HG02852 (cell line): Measurements from ENCODE around the gene DACT1.
"Not testable (repeated sequence)": the region's sequence is repeated elsewhere in the genome, so short reads cannot be mapped to it uniquely, and the experiment has no call there.

Experiments
- ATAC-seq: cut with Tn5 transposase; IDR thresholded peaks from one replicate; pipeline ENCODE4 v1.9.1; 2021; ENCODE audit warnings: mild to moderate bottlenecking, moderate library complexity; ENCODE audit not compliant: unreplicated experiment

Gene DACT1, protein sequence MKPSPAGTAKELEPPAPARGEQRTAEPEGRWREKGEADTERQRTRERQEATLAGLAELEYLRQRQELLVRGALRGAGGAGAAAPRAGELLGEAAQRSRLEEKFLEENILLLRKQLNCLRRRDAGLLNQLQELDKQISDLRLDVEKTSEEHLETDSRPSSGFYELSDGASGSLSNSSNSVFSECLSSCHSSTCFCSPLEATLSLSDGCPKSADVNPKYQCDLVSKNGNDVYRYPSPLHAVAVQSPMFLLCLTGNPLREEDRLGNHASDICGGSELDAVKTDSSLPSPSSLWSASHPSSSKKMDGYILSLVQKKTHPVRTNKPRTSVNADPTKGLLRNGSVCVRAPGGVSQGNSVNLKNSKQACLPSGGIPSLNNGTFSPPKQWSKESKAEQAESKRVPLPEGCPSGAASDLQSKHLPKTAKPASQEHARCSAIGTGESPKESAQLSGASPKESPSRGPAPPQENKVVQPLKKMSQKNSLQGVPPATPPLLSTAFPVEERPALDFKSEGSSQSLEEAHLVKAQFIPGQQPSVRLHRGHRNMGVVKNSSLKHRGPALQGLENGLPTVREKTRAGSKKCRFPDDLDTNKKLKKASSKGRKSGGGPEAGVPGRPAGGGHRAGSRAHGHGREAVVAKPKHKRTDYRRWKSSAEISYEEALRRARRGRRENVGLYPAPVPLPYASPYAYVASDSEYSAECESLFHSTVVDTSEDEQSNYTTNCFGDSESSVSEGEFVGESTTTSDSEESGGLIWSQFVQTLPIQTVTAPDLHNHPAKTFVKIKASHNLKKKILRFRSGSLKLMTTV

DNA sequence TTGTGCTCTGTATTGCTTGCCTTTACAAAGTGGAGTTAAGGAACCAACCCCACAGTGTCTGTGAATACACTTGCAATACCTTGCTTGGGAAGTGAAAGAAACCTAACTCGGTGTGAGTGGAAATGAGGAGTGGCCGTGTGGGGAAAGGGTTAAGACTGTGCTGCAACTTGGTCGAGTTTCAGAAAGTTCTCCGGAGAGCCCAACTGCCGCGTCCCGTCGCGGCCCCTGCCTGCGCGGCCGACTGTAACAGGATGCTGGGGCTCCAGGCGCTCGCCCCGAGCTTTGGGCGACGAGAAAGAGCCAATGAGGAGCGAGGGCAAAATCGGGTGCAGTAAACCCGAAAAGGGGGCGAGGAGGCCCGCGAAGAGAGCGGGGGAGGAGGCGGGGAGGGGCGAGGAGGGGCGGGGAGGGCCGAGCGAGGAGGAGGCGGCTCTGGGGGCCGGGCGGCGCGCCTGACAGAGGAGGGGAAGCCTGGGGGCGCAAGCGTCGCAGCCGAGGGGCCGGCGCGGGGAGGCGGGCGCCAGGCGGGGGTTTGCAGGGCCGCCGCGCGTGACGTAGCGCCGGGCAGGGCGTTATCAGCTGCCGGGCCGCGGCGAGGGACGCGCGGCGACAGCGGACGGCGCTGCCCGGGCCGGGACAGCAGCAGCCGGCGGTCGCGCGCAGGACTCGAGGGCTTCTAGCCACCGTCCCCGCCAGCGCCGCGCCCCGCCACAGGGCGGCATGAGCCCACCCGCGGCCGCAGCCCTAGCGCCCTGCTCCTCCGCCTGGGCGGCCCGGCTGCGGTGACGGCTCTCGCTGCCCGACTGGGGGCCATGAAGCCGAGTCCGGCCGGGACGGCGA is at the start of gene DACT1:
DACT1 (plus strand) TSS at position 572 of the 840 bp plus-strand sequence; CDS start at position 813, 241 bp downstream.
- peak; percentile 48 for ATAC-seq

DNA sequence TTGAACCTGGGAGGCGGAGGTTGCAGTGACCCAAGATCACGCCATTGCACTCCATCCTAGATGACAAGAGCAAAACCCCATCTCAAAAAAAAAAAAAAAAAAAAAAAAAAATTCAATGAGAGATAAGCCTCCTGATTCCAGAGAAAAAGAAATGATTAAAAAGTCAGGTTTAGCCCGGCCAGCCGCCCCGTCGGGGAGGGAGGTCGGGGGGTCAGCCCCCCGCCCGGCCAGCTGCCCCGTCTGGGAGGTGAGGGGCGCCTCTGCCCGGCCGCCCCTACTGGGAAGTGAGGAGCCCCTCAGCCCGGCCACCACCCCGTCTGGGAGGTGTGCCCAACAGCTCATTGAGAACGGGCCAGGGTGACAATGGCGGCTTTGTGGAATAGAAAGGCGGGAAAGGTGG is 49.4 kb upstream of the DACT1 start:
- not testable (repeated sequence) for ATAC-seq

DNA sequence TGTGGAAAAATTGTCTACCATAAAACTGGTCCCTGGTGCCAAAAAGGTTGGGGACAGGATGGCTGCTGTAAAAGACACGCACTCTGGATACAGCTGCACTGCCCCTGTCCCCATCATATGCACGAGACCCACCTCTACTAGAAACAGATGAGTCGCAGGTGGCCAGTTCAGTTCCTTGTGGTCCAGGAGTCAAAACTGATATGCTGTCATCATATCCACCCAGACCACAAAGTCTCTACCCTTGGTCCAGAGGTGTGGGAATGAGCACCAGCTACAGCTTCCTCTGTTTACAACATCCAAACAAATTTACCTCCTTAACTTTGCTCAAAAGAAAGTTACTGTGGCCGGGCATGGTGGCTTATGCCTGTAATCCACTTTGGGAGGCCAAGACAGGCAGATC is 43.8 kb upstream of the DACT1 start:
- ATAC-seq: no peak

DNA sequence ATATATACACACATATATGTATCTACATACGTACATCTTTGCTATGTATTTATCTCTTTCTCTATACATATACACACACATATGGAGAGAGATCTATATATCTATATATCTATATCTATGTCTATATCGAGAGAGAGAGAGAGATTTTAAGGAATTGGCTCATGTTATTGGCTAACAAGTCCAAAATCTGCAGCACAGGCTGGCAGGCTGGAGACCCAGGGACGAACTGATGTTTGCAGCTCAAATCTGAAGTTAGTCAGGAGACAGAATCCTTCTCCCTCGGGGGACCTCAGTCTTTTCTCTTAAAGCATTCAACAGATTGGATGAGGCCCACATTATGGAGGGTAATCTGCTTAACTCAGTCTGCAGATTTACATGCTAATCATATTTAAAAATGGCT is 40.7 kb upstream of the DACT1 start:
- ATAC-seq: no peak

DNA sequence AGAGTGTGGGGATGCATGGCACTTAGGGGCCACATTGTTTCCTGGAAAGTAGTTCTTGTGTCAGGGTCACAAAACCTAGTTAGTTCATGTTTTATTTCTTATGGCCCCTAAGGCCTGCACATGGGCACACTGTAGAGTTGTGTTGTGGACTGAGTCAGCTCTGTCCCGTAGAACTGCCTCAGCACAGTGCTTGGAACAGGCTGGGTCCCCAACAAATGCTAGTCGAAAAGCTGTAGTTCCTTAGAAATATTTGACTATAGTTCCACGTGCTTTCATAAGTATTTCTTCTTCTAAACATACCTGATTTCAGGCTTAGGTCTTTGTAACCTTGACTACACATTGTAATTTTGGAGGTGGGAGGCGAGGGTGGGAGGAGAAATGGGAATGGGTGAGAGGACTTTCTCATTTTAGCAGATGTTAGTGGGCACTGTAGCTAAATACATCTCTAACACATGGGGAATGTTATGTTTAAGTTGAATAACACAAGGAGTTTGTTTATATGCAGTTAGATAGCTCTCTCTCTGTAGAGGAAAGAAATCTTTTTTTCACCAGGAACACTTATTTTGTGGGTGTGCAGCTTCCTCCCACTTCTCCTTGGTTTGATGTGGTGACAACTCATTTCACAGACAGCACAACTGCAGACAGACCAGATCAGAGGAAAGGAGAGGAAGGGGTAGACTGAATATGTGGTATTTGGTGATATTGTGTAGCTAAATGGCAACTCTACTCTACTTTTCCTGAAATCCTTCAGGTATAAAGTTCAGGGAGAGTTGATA is 39.5 kb upstream of the DACT1 start:
- no peak for ATAC-seq

DNA sequence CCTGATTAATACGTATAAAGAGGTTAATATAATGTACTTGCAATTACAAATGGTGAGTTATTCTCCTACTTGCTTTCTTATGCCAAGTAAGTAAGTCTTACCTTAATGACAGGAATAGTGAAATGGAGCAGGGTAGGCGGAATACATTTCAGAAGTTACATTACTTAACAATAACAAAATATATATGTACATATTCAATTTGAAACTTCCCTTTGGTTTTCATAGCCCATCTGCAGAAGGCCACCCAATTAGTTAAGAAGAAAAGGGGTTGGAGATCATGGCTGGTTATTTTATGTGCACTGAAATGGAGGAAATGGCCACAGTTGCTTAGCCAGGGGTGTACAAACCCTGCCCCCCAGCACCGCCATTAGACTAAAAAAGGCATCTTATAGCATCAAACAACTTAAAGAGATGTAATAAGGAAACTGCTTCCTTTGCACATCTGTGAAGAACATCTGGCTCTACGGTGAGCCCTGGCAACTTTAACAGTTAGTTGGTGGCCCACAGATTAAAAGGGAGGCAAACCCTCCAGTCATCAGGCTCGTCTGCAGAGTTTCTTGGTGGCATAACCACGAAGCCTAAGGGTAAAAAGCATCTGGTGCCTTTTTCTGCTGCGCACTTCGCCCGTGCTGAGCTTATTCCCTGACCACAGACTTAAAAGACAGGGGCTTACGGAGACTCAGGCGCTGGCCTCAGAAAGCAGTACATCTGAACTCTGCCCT is 38.8 kb upstream of the DACT1 start:
- no peak for ATAC-seq

DNA sequence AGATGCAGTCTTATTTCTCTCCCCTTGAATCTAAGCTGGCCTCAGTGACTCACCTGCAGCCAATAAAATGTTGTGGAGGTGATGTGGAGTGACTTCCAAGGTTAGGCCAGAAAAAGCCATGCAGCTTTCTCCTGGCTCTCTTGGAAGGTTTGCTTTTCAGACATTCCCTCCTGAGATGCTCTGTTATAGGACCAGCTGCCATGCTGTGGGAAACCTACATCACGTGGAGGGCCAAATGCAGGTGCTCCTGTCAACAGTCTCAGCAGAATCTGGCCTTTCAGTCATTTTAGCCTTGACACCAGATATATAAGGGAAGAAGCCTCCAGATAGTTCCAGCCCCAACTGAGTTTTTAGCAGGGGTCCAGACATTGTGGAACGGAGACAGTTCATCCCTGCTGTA is 38.1 kb upstream of the DACT1 start:
- no peak for ATAC-seq

DNA sequence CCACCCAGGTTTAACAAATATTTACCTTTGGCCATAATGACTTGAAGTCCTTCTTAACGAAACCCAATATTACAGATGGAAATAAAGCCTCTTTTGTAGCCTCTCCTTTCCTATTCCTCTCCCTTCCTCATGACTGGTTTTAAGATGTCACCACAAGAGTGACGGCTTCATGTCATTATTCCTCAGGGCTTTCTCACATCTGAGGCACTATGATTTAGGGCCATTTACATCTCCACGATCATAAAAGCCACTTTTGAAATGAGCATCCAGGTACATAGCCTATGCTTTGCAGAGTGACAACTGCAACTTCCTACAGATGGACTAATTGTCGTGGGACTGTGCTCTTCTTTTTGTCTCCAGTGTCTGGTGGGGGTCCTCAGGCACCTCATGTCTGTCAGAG is 32.3 kb upstream of the DACT1 start:
- no peak for ATAC-seq

DNA sequence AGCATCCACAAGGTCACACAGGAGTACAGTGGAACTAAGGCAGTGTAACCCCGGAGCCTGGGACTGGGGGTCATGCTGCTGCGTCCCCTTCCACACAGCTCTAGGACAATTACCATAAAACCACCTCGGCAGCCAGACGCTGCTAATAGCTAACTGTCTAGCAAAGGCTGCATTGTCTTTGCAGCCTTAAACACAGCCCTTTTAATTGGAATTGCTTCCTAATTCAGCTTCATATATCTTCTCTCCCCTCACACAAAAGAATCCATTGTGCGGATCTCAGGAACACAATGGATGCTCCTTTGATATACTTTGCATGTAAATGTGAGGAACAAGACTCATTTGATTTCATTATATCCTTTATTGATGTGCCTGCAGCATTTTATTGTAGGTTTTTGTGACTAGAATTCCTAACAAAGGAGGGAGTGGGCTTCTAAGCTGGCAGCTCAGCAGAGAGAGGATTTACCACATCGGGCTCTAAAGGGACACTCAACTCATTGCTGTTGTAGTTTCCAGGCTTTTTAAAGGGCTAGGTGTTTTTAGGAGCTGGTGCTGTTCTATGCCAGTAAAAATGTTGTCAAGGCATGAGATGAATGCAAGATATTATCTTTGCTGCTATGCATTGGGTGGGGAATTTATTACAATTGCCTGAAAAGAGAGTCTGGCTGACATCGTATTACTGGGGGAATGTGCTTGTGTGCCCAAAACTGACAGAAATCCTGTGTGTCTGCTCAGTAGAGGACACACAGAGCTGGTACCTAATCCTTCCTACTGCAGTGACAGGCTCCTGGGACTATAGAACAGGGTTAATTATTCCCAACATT is 30.4 kb upstream of the DACT1 start:
- ATAC-seq: no peak

DNA sequence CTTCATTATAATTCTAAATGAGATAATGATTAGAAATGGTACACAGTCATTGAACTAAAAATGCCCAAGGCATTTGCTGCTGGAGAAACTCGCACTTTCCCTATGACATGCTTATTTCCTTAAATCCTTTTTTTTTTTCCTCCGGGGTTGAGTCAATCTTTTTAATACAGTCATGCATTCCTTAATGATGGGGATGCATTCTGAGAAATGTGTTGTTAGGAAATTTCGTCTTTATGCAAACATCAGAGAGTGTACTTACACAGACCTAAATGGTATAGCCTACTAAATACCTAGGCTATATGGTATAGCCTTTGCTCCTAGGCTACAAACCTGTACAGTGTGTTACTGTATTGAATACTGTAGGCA is 29.8 kb upstream of the DACT1 start:
- ATAC-seq: no peak

DNA sequence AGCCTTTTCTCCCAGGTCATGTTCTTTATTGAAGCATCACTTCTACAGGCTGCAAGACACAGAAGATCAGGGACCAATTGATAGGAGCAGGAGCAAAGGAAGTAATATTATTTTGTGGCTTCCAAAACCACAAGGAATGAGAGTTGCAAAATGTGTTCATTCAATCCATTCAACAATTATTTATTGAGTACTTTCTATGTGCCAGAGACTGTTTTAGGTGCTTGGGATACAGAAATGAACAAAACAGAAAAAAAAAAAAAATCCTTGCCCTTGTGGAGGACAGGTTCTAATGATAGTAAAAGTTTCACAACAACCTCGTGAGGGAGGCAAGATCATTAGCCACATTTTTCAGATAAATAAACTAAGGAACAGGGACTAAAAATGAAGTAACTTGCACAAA is 20.1 kb upstream of the DACT1 start:
- ATAC-seq: no peak

DNA sequence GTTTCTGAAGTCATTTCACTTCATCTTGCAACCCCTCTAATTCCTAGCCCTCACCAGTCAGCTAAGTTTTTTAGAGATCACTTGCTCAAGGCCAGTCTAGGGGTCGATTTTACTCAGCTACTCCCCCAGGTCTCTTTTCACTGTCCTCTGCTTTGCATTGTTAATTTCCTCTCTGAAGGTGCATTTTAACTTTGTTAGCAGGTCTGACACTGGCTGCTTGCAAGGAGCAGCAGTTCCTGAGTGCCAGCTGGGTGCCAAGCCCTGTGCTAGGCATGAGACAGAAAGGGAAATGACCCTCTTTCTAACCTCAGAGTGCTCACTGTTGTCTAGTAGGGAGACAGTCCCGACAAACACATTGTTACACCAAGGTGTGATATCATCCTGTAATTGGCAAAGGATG is 17.8 kb upstream of the DACT1 start:
- ATAC-seq: no peak

DNA sequence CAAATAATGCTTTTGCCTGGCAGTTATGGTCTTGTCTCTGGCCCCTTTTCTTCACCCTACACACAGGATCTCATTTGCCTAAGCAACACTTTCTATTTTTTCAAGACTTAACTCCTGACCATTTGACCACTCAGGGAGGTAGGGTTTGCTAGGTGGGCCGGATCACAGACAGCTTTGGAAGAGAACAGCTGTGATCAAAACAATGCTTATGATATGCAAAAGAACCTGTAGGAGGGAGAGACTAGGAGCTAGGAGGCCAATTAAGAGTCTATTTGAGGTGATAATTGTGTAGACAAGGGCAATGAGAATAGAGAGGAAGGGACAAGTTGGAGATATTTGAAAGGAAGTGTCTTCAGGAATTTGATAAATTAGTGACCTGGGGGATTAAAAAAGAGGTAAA is 12.3 kb upstream of the DACT1 start:
- ATAC-seq: no peak

DNA sequence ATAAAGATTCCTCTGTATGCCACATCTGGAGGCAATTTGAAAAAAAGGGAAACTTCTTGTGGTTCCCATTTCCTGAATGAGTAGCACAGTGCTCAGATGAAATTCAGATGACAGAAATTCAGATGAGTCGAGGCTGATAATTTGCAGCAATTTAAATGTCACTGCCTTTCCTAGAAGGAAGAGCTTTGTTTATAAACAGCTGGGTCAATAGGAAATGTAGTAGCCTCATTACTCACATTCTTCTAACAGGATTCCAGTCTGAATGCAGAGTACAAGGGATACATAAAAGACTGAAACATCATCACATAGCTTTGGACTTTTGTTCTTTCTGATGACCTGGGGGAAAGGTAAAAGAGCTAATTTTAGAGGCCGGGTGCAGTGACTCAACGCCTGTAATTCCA is 11.3 kb upstream of the DACT1 start:
- ATAC-seq: no peak

DNA sequence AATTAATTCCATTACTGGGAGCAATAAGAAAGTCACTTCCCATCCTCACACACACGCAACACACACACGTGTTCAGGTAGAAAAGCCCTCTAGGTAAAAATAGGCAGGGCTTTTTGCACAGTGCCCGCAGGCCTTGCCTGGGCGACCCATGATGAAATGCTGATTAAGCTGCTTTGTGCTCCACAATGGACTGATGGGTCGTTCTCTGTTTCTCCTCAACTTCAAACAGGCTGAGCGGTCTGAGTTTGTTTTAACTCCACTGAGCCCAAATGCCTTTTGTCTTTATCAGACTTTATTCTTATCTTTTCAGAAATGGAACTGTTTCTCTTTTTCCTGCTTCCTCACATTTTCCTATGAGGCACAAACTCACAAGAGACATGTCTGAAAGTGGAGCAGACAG is 9.4 kb upstream of the DACT1 start:
- no peak for ATAC-seq

DNA sequence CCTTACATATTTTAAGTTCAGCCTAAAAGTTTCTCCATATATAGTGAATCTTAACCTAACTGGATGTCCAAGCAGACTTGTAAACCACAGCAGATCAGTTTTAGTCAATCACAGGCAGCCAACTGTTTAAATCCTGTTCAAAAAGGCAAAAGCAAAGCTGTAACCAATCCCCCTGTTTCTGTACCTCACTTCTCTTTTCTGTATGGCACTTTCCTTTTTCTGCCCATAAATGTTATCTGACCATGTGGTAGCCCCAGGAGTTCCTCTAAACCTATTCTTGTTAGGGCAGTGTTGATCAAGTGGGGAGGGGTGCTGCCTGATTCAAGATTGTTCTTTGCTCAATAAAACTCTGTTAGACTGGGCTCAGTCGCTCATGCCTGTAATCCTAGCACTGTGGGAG is 8.5 kb upstream of the DACT1 start:
- no peak for ATAC-seq

DNA sequence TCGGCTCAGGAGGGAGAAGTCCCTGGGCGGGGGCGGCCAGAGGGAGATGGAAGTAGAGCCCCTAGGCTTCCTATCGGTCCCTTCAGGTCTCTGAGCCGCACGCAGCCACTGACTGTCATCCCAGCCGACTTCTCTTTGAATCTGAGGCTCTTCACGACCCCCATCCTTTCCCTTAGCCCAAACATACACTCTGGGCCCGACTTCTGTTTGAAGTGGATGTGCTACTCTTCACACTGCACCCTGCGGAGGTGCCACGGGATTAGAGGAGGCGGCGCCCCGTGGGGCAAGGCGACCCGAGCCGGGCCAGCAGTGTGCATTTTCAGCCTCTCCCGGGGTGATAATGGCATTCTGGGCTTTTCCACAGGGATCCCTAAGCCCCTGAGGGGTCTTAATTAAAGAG is 6.0 kb upstream of the DACT1 start:
- no peak for ATAC-seq

DNA sequence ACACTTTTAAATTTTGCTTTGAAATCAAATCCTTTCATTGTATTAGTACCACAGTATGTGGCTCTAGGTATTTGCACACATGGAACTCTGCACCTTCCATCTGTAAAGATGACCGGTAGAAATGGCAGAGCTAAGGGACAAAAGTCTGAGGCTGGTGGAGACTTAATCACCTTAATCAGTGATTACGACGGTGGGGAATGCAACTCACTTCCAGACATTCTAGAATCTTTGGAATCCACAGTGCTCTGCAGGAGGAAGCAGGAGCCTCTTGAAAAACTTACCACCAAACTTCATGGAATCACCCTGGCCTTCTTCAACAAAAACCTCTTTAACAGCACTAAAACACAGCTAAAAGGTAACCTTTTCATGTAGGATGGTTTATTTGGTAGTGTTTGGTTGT is 3.9 kb upstream of the DACT1 start:
- no peak for ATAC-seq

DNA sequence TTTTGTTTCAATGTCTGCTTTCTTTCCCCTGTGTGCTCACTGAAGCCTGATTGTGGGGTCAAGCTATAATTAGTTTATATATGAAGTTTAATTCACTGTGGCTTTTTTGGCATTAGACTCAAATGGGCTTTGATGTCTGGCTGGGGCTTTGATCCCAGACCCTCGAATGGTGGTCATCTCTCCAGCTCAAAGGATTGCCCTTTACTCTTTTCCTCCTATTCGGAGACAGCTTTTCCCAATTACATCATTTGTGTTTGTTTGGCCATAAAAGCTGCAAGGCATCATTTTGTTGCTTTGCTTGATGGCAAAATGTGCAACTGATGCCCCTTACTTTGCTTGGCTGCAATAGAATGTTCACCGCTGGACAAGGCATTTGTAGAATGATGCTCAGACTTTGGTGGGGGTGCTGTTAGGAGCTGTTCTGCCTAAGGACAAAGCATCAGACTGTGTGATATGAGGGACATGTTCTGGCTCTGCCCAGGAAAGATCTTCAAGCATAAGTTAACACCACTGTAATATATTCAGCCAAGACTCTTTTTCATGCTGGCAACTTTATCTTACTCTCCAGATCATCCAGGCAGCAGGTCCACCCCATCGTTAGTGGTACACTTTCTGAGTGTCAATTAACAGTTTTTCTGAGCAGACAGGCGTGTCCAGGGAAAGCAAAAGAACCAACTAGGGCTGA is 3.2 kb upstream of the DACT1 start:
- ATAC-seq: no peak
